Ovary (tissue), 3 donors: ENCODE data around the gene RPS5.

ENCODE experiments used
- POLR2A ChIP-seq: fragments of 450-650 bp; IDR thresholded peaks from one replicate; pipeline ENCODE4 v1.6.1; 2017; ENCODE audit warnings: antibody characterized with exemption, mild to moderate bottlenecking, moderate library complexity
- TF ChIP-seq, protein P1 (sequence below), 3 donors: fragments of 450-650 bp in 2 of 3; fragments of 200-600 bp in 1 of 3; IDR thresholded peaks; one replicate each; pipeline versions ENCODE4 v1.5.1 to v1.8.0; 2016 to 2022; ENCODE audit warnings: antibody characterized with exemption in 3 of 3, mild to moderate bottlenecking in 1 of 3
- donor health status: DM: no; HTN: no; CAD: no.

DNA sequence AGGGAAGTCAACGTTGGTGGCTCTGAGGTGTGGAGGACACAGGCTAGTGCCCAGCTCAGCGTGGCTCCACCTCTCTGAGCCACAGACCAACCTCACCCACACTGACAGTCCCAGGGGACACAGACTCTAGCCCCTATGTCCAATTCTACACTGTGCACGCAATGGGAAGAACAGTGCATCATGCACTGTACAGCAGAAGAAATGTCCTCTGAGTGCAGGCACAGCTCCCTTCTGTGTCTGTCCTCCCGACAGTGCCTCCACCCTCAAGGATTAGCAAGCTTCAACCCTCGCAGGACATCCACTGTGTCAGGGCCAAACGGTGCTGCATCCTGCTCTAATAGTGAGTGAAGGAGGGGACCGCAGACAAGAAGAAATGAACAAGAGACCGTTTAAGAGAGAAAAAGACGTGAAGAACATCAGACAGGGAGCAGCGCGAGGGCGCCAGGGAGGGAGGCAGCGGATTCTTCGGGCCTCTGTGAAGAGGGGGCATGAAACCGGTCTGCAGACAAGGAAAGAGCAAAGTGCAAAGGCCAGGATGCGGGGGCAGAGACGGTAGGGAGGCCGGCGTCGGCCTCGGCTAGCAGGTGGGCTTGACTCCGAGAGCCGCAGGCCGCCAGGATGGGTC lies 6.9 kb upstream of the RPS5 start:
- TF ChIP-seq, protein P1, sequence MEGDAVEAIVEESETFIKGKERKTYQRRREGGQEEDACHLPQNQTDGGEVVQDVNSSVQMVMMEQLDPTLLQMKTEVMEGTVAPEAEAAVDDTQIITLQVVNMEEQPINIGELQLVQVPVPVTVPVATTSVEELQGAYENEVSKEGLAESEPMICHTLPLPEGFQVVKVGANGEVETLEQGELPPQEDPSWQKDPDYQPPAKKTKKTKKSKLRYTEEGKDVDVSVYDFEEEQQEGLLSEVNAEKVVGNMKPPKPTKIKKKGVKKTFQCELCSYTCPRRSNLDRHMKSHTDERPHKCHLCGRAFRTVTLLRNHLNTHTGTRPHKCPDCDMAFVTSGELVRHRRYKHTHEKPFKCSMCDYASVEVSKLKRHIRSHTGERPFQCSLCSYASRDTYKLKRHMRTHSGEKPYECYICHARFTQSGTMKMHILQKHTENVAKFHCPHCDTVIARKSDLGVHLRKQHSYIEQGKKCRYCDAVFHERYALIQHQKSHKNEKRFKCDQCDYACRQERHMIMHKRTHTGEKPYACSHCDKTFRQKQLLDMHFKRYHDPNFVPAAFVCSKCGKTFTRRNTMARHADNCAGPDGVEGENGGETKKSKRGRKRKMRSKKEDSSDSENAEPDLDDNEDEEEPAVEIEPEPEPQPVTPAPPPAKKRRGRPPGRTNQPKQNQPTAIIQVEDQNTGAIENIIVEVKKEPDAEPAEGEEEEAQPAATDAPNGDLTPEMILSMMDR (IDR thresholded peaks at IDR 0.05): no peak
- no peak for TF ChIP-seq POLR2A
